NT2/D1 (cell line): ENCODE data around the gene HECTD1.
"Not testable (repeated sequence)": the region's sequence is repeated elsewhere in the genome, so short reads cannot be mapped to it uniquely, and the experiment has no call there.

ENCODE experiments used
- DNase-seq: peaks from one replicate; pipeline ENCODE4 v3.0.0-alpha.2; 2011; ENCODE audit warnings: low read depth, low spot score
- H3K27me3 ChIP-seq: 2 replicates; pipeline ENCODE4 v1.6.0; 2011; ENCODE audit warnings: mild to moderate bottlenecking; ENCODE audit not compliant: insufficient read length, insufficient read depth
- H3K36me3 ChIP-seq: 2 replicates; pipeline ENCODE4 v1.6.1; 2011; ENCODE audit warnings: mild to moderate bottlenecking, low read length, mixed read lengths; ENCODE audit not compliant: insufficient read depth, insufficient read length
- H3K4me1 ChIP-seq: 2 replicates; pipeline ENCODE4 v1.5.1; 2011; ENCODE audit not compliant: insufficient read depth, insufficient read length
- H3K4me3 ChIP-seq: 2 replicates; pipeline ENCODE4 v1.5.1; 2011; ENCODE audit warnings: low read depth; ENCODE audit not compliant: insufficient read length
- H3K9ac ChIP-seq: 2 replicates; pipeline ENCODE4 v1.6.0; 2011; ENCODE audit warnings: low read depth; ENCODE audit not compliant: insufficient read length
- H3K9me3 ChIP-seq: 2 replicates; pipeline ENCODE4 v1.5.1; 2011; ENCODE audit warnings: mild to moderate bottlenecking, low read length; ENCODE audit not compliant: insufficient read depth
- SUZ12 ChIP-seq: IDR thresholded peaks from 2 replicates; pipeline ENCODE4 v1.6.1; 2011; ENCODE audit not compliant: insufficient read length, insufficient read depth; ENCODE audit errors: extremely low read depth
- YY1 ChIP-seq: IDR thresholded peaks from 2 replicates; pipeline ENCODE4 v1.6.1; 2011; ENCODE audit not compliant: insufficient read length, insufficient read depth
- ZNF274 ChIP-seq: IDR thresholded peaks from 2 replicates; pipeline ENCODE4 v1.6.1; 2011; ENCODE audit warnings: mild to moderate bottlenecking, low read depth, low read length

The HECTD1 gene

DNA sequence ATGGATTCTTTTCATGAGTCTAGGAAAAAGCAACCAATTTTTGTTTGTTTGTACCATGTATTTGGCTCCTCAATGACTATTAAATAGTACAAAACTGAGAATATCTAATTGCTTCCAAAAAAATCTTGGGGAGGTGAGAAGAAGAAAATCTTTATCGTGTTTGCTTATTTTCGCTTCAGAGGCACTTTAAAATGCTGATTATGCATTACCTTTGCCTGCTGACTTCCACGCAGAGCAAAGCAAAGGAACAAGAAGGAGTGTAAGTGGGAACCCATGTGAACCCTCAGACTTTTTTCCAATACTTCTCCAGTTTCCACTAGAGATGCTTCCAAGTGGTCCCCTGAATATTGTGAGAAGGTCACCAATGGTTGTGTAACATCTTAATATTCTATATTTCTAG lies 138.2 kb downstream of the HECTD1 start:
- H3K4me3 ChIP-seq, result no peak overlapping the region
- TF ChIP-seq SUZ12 (no peak), YY1 (no peak), ZNF274 (no peak)
- no peak for DNase-seq
- no peaks in the 10 kb centered on the region for H3K4me1 ChIP-seq
- H3K36me3 ChIP-seq, result no peaks in the 10 kb centered on the region
- no peaks in the 10 kb centered on the region for H3K9me3 ChIP-seq
- no peaks in the 10 kb centered on the region for H3K27me3 ChIP-seq
- no peak overlapping the region for H3K9ac ChIP-seq

DNA sequence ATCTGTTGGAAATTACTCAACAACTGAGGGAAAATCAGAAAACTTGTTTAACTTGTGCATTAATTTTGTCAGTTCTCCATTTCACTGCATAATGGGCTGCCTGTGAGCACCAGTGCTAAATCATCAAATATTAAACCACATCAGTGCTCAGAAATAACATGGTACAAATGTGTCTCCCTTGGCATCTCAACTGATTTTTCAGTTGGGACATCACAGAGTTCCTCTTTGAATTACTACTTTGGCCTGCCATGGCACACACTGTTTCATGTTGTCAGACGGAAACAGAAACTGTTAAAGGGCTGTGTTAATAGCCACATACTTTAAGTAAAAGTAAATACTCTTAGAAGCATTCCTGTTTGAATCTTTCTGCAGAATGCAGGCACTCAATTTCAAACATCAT lies 139.4 kb downstream of the HECTD1 start:
- no peak overlapping the region for H3K4me3 ChIP-seq
- no peak for TF ChIP-seq ZNF274
- TF ChIP-seq SUZ12, result no peak
- TF ChIP-seq YY1, result no peak
- no peak for DNase-seq

DNA sequence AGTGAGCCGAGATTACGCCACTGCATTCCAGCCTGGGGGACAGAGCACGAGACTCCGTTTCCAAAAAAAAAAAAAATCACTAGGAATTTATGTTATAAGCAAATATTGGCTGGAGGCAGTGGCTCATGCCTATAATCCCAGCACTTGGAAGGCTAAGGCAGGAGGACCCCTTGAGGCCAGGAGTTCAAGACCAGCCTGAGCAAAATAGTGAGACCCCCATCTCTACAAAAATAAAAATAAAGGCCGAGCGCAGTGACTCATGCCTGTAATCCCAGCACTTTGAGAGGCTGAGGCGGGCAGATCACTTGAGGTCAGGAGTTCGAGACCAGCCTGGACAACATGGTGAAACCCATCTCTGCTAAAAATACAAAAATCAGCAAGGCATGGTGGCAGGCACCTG lies 144.7 kb downstream of the HECTD1 start:
- not testable (repeated sequence) for H3K4me1 ChIP-seq, H3K4me3 ChIP-seq, H3K36me3 ChIP-seq, H3K27me3 ChIP-seq, H3K9ac ChIP-seq, DNase-seq, H3K9me3 ChIP-seq

More for the DNA sequence above, 139.4 kb downstream of the HECTD1 start:
- Histone ChIP-seq H3K4me1 (no peaks in the 10 kb centered on the region), H3K9ac (no peak overlapping the region), H3K9me3 (no peaks in the 10 kb centered on the region), H3K36me3 (no peaks in the 10 kb centered on the region), H3K27me3 (no peaks in the 10 kb centered on the region)

- Histone ChIP-seq H3K4me3 (no peak overlapping the region), H3K36me3 (no peaks in the 10 kb centered on the region), H3K9me3 (no peaks in the 10 kb centered on the region), H3K27me3 (no peaks in the 10 kb centered on the region), H3K9ac (peak overlapping the region; percentile 36), H3K4me1 (peaks cover 5% of the 10 kb centered on the region)
- no peak for DNase-seq
- TF ChIP-seq ZNF274, result no peak
- no peak for TF ChIP-seq YY1
- no peak for TF ChIP-seq SUZ12
These were observed 147.2 kb downstream of the HECTD1 start for GRCh38 chr14:31060253-31060875.

- TF ChIP-seq SUZ12, result no peak
- no peak for TF ChIP-seq YY1
- no peak for TF ChIP-seq ZNF274
- Histone ChIP-seq H3K9ac (no peak overlapping the region), H3K9me3 (no peaks in the 10 kb centered on the region), H3K4me3 (no peak overlapping the region), H3K4me1 (peaks cover 5% of the 10 kb centered on the region), H3K36me3 (no peaks in the 10 kb centered on the region), H3K27me3 (no peaks in the 10 kb centered on the region)
- DNase-seq, result no peak
These were observed 148.3 kb downstream of the HECTD1 start for GRCh38 chr14:31059152-31059924.

DNA sequence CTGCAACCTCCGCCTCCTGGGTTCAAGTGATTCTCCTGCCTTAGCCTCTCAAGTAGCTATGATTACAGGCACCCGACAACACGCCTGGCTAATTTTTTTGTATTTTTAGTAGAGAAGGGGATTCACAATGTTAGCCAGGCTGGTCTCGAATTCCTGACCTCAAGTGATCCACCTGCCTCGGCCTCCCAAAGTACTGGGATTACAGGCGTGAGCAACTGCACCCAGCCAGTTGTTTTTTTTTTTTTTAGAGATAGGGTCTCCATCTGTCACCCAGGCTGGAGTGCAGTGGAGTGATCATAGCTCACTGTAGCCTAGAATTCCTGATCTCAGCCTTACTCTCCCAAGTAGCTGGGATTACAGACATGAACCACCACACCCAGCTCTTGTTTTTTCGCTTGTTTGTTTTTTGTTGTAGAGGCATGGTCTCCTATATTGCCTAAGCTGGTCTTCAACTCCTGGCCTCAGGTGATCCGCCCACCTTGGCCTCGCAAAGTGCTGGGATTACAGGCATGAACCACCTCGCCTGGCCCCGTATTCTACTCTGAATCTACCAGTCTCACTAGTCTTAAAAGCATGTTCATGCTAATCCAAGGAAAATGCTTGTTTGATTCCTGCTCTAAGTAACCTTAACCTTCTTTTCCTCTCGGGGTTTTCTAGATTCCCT lies 149.8 kb downstream of the HECTD1 start:
- no peak for DNase-seq
- TF ChIP-seq SUZ12 (no peak), YY1 (no peak), ZNF274 (no peak)
- H3K36me3 ChIP-seq, result no peaks in the 10 kb centered on the region
- H3K9ac ChIP-seq, result no peak overlapping the region
- H3K4me3 ChIP-seq, result no peak overlapping the region
- H3K27me3 ChIP-seq, result no peaks in the 10 kb centered on the region
- no peaks in the 10 kb centered on the region for H3K9me3 ChIP-seq
- H3K4me1 ChIP-seq, result peaks cover 5% of the 10 kb centered on the region

- H3K27me3 ChIP-seq, result no peaks in the 10 kb centered on the region
- no peak overlapping the region for H3K4me3 ChIP-seq
- H3K9ac ChIP-seq, result no peak overlapping the region
- H3K9me3 ChIP-seq, result no peaks in the 10 kb centered on the region
- H3K36me3 ChIP-seq, result no peaks in the 10 kb centered on the region
- peaks cover 5% of the 10 kb centered on the region for H3K4me1 ChIP-seq
- TF ChIP-seq ZNF274 (no peak), YY1 (no peak), SUZ12 (no peak)
- DNase-seq, result no peak
These were observed 150.6 kb downstream of the HECTD1 start for GRCh38 chr14:31057035-31057434.

- H3K9me3 ChIP-seq, DNase-seq, H3K9ac ChIP-seq, H3K4me1 ChIP-seq, H3K4me3 ChIP-seq, H3K27me3 ChIP-seq, H3K36me3 ChIP-seq: not testable (repeated sequence)
These were observed 154.5 kb downstream of the HECTD1 start for GRCh38 chr14:31052905-31053586.
